ENCODE data around the gene ZFP28.

ZFP28 gene

GRCh38 chr19:56538761-56539263 lies at the start of gene ZFP28:
TSS of gene ZFP28 (plus strand) at chr19:56538948. CDS start at chr19:56539019, 71 bp downstream.
- DNase-seq (ENCODE audit: low spot score), result peak; percentile 97

DNA sequence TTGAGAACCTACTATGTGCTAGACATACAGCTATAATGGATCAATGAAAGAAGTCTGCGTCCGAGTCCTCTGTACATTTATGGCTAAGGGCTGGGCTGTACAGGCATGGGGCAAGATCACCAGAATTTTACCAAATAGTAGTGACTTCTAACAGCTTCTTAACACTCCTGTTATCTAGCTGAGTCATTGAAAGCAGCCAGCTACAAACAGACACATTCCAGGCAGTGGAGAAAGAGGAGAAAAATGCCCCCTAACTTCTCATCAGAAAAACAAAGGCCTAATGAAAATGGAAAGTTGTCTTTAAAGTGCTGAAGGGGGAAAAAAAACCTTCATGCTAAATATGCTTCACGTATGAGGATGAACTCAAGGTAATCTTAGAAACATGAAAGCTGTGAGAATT lies 47.3 kb upstream of the ZFP28 start:
- no peak for DNase-seq (ENCODE audit: low spot score)

DNA sequence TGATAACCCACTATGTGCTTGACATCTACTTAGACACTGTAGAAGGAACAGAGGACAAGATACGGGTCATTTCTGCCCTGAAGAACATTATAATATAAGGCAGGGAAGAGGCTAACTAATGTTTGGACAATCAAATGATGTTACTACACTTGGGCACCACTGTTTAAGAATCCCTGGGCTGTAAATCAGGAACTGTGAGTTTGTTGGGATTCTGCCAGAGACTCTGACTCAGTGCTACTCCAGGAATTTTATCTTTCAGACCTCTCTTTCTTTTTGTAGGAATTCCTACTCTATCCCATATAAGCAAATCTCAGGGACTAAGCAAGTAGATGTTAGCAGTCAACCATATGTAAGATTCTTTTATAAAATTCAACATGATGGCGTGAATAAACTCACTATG lies 34.2 kb upstream of the ZFP28 start:
- DNase-seq (ENCODE audit: low spot score), result no peak

GRCh38 chr19:56507446-56508289 lies 31.1 kb upstream of the ZFP28 start, which contains the start of gene ZNF471:
TSS of gene ZNF471 (plus strand) at chr19:56507855. CDS start at chr19:56511572, 3,717 bp downstream.
- peak; percentile 99 for DNase-seq (ENCODE audit: low spot score)

- DNase-seq (ENCODE audit: low spot score), result no peak
Observed at GRCh38 chr19:56508290-56508778, 30.4 kb upstream of the ZFP28 start.

DNA sequence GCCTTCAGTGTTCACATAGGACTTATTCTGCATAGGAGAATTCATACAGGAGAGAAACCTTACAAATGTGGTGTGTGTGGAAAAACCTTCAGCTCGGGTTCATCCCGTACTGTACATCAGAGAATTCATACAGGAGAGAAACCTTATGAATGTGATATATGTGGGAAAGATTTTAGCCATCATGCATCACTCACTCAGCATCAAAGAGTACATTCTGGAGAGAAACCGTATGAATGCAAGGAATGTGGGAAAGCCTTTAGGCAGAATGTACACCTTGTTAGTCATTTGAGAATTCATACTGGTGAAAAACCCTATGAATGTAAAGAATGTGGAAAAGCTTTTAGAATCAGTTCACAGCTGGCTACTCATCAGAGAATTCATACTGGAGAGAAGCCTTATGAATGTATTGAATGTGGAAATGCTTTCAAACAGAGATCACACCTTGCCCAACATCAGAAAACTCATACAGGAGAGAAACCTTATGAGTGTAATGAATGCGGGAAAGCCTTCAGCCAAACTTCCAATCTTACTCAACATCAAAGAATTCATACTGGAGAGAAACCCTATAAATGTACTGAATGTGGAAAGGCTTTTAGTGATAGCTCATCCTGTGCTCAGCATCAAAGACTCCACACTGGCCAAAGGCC lies 13.4 kb upstream of the ZFP28 start:
- no peak for DNase-seq (ENCODE audit: low spot score)

DNA sequence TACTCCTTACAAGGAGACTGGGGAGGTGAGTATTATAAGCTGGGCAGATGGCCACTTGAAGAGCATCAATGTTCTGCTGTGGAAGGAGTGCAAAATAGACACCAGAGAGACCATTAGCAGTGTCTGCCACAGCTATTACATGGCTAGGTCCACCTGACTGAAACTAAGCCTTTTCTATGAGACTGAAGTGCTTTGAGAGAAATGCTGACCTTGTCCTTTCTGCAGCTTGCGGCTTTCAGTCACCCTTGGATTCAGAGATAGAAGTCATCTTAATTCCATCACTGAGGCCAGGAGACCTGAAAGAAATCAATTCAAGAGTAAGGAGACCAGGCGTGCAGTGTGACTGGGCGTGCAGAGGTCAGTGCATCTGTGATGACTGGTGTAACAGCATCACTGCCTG lies 1.3 kb upstream of the ZFP28 start:
- DNase-seq (ENCODE audit: low spot score), result no peak

- peak; percentile 97 for DNase-seq (ENCODE audit: low spot score)
Observed at GRCh38 chr19:56538254-56538760, 441 bp upstream of the ZFP28 start.

- DNase-seq (ENCODE audit: low spot score), result no peak
Observed at GRCh38 chr19:56543776-56544175, 5.0 kb downstream of the ZFP28 start.

DNA sequence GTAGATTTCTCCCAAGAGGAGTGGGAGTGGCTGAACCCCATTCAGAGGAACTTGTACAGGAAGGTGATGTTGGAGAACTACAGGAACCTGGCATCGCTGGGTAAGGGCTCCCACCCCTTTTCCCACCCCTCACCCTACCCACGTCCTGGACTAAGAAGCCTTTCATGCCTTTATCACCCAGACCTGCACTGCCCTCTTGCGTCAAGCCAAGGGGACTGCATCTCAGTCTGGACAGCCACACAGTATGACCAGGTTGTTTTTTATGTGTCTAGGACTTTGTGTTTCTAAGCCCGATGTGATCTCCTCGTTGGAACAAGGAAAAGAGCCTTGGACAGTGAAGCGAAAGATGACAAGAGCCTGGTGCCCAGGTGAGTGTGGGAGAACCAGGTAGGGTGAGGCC lies 8.8 kb downstream of the ZFP28 start:
- no peak for DNase-seq (ENCODE audit: low spot score)

- DNase-seq (ENCODE audit: low spot score), result no peak
Observed at GRCh38 chr19:56554272-56554869, 15.6 kb downstream of the ZFP28 start.

GRCh38 chr19:56562766-56563165 lies 24.0 kb downstream of the ZFP28 start:
- DNase-seq (ENCODE audit: low spot score), result no peak

DNA sequence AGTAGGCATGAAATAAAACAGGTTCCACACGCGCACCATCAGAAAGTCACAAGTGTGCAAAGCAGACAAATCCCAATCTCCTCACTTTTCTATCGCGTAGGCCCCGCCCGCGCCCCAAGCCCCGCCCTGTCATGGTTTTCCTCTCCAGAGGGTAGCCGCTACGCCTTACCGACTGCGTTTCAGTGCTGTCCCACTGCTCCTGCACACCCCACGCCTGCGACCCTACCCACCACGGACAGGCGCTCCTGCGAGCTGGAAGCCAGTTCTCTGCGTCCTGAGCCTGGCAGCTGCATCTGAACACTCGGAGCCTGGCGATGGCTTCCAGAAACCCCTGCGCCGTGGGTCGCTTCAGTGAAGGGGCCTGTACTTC lies 28.1 kb downstream of the ZFP28 start:
- peak; percentile 67 for DNase-seq (ENCODE audit: low spot score)

- DNase-seq (ENCODE audit: low spot score), result peak; percentile 94
Observed at GRCh38 chr19:56567274-56568120, 28.7 kb downstream of the ZFP28 start, which contains the start of gene ZNF470. TSS of gene ZNF470 (plus strand) at chr19:56567468. CDS start at chr19:56570312, 2,844 bp downstream.

GRCh38 chr19:56572589-56572988 lies 33.8 kb downstream of the ZFP28 start:
- no peak for DNase-seq (ENCODE audit: low spot score)

- no peak for DNase-seq (ENCODE audit: low spot score)
Observed at GRCh38 chr19:56573914-56574313, 35.2 kb downstream of the ZFP28 start.

DNA sequence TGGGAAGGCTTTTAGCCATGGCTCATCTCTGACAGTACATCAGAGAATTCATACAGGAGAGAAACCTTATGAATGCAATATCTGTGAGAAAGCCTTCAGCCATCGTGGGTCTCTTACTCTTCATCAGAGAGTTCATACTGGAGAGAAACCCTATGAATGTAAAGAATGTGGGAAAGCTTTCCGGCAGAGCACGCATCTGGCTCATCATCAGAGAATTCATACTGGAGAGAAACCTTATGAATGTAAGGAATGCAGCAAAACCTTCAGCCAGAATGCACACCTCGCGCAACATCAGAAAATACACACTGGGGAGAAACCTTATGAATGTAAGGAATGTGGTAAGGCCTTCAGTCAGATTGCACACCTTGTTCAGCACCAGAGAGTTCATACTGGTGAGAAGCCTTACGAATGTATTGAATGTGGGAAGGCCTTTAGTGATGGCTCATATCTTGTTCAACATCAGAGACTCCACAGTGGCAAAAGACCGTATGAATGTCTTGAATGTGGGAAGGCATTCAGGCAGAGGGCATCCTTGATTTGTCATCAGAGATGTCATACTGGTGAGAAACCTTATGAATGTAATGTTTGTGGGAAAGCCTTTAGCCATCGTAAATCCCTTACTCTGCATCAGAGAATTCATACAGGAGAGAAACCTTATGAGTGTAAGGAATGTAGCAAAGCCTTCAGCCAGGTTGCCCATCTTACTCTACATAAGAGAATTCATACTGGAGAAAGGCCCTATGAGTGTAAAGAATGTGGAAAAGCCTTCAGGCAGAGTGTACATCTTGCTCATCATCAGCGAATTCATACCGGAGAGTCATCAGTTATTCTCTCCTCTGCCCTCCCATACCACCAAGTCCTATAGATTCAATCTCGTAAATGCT lies 39.2 kb downstream of the ZFP28 start:
- DNase-seq (ENCODE audit: low spot score), result no peak

- no peak for DNase-seq (ENCODE audit: low spot score)
Observed at GRCh38 chr19:56594446-56594782, 55.7 kb downstream of the ZFP28 start.

- peak; percentile 99 for DNase-seq (ENCODE audit: low spot score)
Observed at GRCh38 chr19:56594783-56595547, 56.2 kb downstream of the ZFP28 start, which contains the start of gene ZNF71. TSS of gene ZNF71 (plus strand) at chr19:56595302. CDS start at chr19:56601559, 6,257 bp downstream.

- DNase-seq (ENCODE audit: low spot score), result no peak
Observed at GRCh38 chr19:56595548-56595899, 56.8 kb downstream of the ZFP28 start.
